Measurements from ENCODE around the gene ATP1A2.

The ATP1A2 gene

DNA sequence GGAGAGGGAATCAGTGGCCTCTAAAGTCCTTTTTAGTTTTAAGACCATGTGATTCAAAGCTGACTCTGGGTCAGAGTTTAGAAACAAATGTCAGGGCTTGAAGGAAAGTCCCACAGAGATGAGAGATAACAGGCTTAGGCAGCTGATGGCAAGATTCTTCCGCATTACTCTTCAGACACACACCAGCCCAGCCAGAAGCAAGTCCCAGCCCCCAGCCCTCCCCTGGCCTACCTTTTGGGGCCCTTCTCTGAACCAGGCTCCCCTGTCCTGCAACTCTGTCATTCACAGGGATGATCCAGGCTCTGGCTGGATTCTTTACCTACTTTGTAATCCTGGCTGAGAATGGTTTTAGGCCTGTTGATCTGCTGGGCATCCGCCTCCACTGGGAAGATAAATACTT lies 61.7 kb downstream of the ATP1A2 start:
- no peak overlapping the region for H3K4me3 ChIP-seq (ENCODE audit: low read depth, low read length)
- no peaks in the 10 kb centered on the region for H3K79me2 ChIP-seq (ENCODE audit: control insufficient read depth, insufficient read depth, low read length, unreplicated experiment)
- no peaks in the 10 kb centered on the region for H3K4me1 ChIP-seq (ENCODE audit: control insufficient read depth, insufficient read depth, low read length, unreplicated experiment)
- no peak overlapping the region for H2AFZ ChIP-seq (ENCODE audit: low read length, unreplicated experiment)
- H3K36me3 ChIP-seq (ENCODE audit: insufficient read depth, low read length): no peaks in the 10 kb centered on the region
- H3K27ac ChIP-seq (ENCODE audit: low read depth, low read length): no peak overlapping the region
- peaks cover 39% of the 10 kb centered on the region for H3K27me3 ChIP-seq (ENCODE audit: insufficient read depth, low read length)

DNA sequence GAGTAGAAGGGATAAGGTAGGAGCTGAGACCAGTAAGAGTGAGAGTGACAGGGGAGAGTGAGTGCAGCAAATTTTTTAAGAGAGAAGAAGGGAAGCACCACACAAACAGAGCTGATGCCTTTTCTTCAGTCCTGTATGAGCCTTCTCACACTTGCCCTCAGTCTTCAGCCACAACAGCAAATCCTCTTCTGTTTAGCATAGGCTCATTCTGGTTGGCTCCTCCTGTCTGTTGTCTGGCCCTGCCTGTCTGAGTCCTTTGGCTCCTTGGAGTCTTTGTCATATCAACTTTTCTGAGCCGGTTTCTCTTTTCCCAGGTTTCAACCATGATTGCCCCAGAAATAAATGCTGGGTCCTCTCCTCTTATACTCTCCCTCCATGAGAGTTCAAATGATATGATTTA lies 62.1 kb downstream of the ATP1A2 start:
- no peak overlapping the region for H3K4me3 ChIP-seq (ENCODE audit: low read depth, low read length)
- no peak overlapping the region for H2AFZ ChIP-seq (ENCODE audit: low read length, unreplicated experiment)
- no peaks in the 10 kb centered on the region for H3K4me1 ChIP-seq (ENCODE audit: control insufficient read depth, insufficient read depth, low read length, unreplicated experiment)
- H3K79me2 ChIP-seq (ENCODE audit: control insufficient read depth, insufficient read depth, low read length, unreplicated experiment): no peaks in the 10 kb centered on the region
- H3K27me3 ChIP-seq (ENCODE audit: insufficient read depth, low read length): peaks cover 36% of the 10 kb centered on the region
- H3K27ac ChIP-seq (ENCODE audit: low read depth, low read length): no peak overlapping the region
- H3K36me3 ChIP-seq (ENCODE audit: insufficient read depth, low read length): no peaks in the 10 kb centered on the region

DNA sequence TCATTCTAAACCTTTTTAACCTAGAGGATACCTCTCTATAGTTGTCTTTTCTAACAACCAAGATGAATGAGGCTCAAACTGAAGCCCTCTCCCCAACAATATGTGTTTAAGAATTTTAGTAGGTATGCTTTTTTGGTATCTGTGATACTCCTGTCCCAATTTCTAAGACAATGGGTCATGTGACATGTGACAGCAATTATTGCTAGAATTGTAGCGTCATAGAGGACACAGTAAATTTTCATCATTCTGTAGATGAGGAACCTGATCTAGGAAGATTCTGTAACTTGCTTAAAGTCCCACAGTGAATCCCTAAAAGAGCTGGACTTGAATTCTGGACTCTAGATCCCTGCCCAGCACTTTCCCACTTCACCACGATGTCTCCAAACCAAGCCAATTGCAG lies 63.2 kb downstream of the ATP1A2 start:
- Histone ChIP-seq H3K27me3 (ENCODE audit: insufficient read depth, low read length) (peaks cover 30% of the 10 kb centered on the region), H3K4me1 (ENCODE audit: control insufficient read depth, insufficient read depth, low read length, unreplicated experiment) (no peaks in the 10 kb centered on the region), H3K36me3 (ENCODE audit: insufficient read depth, low read length) (no peaks in the 10 kb centered on the region), H2AFZ (ENCODE audit: low read length, unreplicated experiment) (no peak overlapping the region), H3K27ac (ENCODE audit: low read depth, low read length) (no peak overlapping the region), H3K4me3 (ENCODE audit: low read depth, low read length) (no peak overlapping the region), H3K79me2 (ENCODE audit: control insufficient read depth, insufficient read depth, low read length, unreplicated experiment) (no peaks in the 10 kb centered on the region)

DNA sequence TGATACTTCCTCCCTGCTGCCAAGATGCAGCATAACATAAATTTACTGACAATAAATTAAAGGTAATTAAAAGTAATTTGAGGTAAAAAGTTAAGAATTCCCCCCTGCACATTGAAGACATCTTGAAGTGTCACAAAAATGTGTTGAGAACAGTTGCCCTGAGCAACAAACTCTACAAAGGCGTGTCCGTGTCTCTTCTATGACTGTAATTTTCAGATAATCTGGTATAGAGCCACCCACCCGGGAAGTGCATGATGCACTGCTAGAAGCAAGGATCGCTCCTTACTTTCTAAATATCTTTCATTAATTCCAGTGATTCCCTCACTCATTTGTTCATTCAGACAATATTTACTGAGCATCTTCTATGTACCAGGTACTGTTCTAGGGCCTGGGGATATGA lies 63.8 kb downstream of the ATP1A2 start:
- no peaks in the 10 kb centered on the region for H3K4me1 ChIP-seq (ENCODE audit: control insufficient read depth, insufficient read depth, low read length, unreplicated experiment)
- no peak overlapping the region for H3K27ac ChIP-seq (ENCODE audit: low read depth, low read length)
- H3K36me3 ChIP-seq (ENCODE audit: insufficient read depth, low read length): no peaks in the 10 kb centered on the region
- no peaks in the 10 kb centered on the region for H3K79me2 ChIP-seq (ENCODE audit: control insufficient read depth, insufficient read depth, low read length, unreplicated experiment)
- H3K4me3 ChIP-seq (ENCODE audit: low read depth, low read length): no peak overlapping the region
- H3K27me3 ChIP-seq (ENCODE audit: insufficient read depth, low read length): peaks cover 24% of the 10 kb centered on the region
- no peak overlapping the region for H2AFZ ChIP-seq (ENCODE audit: low read length, unreplicated experiment)

DNA sequence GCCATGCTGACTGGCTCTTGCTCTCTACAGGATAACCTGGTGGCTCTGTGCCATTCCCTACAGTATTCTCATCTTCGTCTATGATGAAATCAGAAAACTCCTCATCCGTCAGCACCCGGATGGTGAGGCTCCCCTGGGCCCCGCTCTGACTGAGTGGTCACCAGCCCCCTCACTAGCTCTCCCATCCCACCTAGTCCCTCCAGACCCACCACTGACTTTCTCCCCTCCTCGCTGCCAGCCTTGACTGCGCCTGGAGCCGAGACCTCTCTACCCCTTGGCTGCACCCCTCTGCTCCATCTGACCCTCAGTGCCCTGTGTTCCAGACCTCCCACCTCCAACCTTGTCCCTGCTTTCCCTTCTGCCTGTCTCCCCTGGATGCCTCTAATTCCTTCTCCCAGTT lies 70.7 kb downstream of the ATP1A2 start:
- no peak overlapping the region for H3K4me3 ChIP-seq (ENCODE audit: low read depth, low read length)
- H2AFZ ChIP-seq (ENCODE audit: low read length, unreplicated experiment): no peak overlapping the region
- no peaks in the 10 kb centered on the region for H3K4me1 ChIP-seq (ENCODE audit: control insufficient read depth, insufficient read depth, low read length, unreplicated experiment)
- peaks cover 9% of the 10 kb centered on the region; the same call in 1 of the 2 replicates for H3K27me3 ChIP-seq (ENCODE audit: insufficient read depth, low read length)
- H3K79me2 ChIP-seq (ENCODE audit: control insufficient read depth, insufficient read depth, low read length, unreplicated experiment): no peaks in the 10 kb centered on the region
- H3K27ac ChIP-seq (ENCODE audit: low read depth, low read length): no peak overlapping the region
- no peaks in the 10 kb centered on the region for H3K36me3 ChIP-seq (ENCODE audit: insufficient read depth, low read length)

DNA sequence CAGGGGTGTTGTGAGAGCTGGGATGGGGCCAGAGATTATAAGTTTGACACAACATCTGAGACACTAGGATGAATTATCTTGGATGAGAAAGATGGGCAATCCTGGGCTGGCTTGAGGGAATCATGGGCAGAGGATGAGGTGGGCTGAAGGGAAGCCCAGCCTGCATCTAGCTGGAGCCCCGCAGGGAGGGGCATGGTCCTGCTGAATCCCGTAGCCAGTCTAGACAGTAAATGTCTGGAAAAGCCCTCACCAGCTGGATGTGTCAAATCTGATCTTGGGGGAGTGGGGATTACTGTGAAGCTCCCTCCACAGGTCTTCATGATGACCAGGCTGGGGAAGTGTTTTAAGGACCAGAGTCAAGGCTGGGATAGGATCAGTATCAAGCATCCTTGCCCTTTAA lies 71.2 kb downstream of the ATP1A2 start:
- peaks cover 9% of the 10 kb centered on the region; the same call in 1 of the 2 replicates for H3K27me3 ChIP-seq (ENCODE audit: insufficient read depth, low read length)
- no peak overlapping the region for H3K27ac ChIP-seq (ENCODE audit: low read depth, low read length)
- no peaks in the 10 kb centered on the region for H3K36me3 ChIP-seq (ENCODE audit: insufficient read depth, low read length)
- H2AFZ ChIP-seq (ENCODE audit: low read length, unreplicated experiment): no peak overlapping the region
- no peak overlapping the region for H3K4me3 ChIP-seq (ENCODE audit: low read depth, low read length)
- no peaks in the 10 kb centered on the region for H3K79me2 ChIP-seq (ENCODE audit: control insufficient read depth, insufficient read depth, low read length, unreplicated experiment)
- no peaks in the 10 kb centered on the region for H3K4me1 ChIP-seq (ENCODE audit: control insufficient read depth, insufficient read depth, low read length, unreplicated experiment)

DNA sequence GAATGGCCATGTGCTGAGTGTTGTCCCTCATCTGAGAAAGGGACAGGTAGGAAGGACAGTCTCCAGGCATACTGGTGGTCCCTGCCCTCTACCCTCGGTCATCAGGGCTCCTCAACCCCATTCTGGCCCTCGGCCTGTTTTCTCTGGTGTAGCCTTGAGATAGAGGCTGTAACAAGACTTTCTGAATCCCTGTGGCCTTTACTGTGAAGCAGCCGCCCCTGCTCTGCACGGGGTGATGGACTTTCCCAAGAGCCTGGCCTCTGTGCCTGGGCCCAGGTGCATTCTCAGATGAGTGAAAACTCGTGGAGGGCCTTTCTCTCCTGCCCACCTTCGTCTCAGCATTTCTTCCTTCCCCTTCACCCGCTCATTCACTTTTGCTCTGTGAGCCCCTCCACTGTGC lies 71.8 kb downstream of the ATP1A2 start:
- no peaks in the 10 kb centered on the region for H3K79me2 ChIP-seq (ENCODE audit: control insufficient read depth, insufficient read depth, low read length, unreplicated experiment)

DNA sequence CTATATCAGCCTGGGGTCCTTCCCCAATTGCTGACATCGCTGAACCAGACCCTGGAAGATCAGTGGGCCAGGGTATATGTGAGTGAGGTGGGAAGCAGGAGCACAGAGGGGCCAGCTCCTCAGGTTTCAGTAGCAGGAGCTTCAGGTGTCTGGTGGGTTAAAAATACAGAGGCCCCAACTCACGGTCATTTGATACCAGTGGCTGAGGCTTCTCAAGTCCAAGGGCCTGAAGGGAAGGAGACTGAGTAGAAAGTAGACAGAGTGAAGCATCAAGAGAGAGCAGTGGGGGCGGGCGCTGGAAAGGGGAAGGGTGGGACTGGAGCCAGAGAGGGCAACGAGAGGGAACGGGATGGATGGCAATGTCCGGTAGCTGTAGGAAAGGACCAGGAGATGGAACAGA lies 72.8 kb downstream of the ATP1A2 start:
- peaks cover 8% of the 10 kb centered on the region; the same call in 1 of the 2 replicates for H3K27me3 ChIP-seq (ENCODE audit: insufficient read depth, low read length)
- no peak overlapping the region for H2AFZ ChIP-seq (ENCODE audit: low read length, unreplicated experiment)
- H3K36me3 ChIP-seq (ENCODE audit: insufficient read depth, low read length): no peaks in the 10 kb centered on the region
- no peaks in the 10 kb centered on the region for H3K79me2 ChIP-seq (ENCODE audit: control insufficient read depth, insufficient read depth, low read length, unreplicated experiment)
- H3K4me1 ChIP-seq (ENCODE audit: control insufficient read depth, insufficient read depth, low read length, unreplicated experiment): no peaks in the 10 kb centered on the region
- H3K4me3 ChIP-seq (ENCODE audit: low read depth, low read length): no peak overlapping the region
- H3K27ac ChIP-seq (ENCODE audit: low read depth, low read length): no peak overlapping the region

More for the DNA sequence above, 71.8 kb downstream of the ATP1A2 start:
- Histone ChIP-seq H3K4me1 (ENCODE audit: control insufficient read depth, insufficient read depth, low read length, unreplicated experiment) (no peaks in the 10 kb centered on the region), H3K27me3 (ENCODE audit: insufficient read depth, low read length) (peaks cover 9% of the 10 kb centered on the region; the same call in 1 of the 2 replicates), H2AFZ (ENCODE audit: low read length, unreplicated experiment) (no peak overlapping the region), H3K36me3 (ENCODE audit: insufficient read depth, low read length) (no peaks in the 10 kb centered on the region), H3K27ac (ENCODE audit: low read depth, low read length) (no peak overlapping the region), H3K4me3 (ENCODE audit: low read depth, low read length) (no peak overlapping the region)

DNA sequence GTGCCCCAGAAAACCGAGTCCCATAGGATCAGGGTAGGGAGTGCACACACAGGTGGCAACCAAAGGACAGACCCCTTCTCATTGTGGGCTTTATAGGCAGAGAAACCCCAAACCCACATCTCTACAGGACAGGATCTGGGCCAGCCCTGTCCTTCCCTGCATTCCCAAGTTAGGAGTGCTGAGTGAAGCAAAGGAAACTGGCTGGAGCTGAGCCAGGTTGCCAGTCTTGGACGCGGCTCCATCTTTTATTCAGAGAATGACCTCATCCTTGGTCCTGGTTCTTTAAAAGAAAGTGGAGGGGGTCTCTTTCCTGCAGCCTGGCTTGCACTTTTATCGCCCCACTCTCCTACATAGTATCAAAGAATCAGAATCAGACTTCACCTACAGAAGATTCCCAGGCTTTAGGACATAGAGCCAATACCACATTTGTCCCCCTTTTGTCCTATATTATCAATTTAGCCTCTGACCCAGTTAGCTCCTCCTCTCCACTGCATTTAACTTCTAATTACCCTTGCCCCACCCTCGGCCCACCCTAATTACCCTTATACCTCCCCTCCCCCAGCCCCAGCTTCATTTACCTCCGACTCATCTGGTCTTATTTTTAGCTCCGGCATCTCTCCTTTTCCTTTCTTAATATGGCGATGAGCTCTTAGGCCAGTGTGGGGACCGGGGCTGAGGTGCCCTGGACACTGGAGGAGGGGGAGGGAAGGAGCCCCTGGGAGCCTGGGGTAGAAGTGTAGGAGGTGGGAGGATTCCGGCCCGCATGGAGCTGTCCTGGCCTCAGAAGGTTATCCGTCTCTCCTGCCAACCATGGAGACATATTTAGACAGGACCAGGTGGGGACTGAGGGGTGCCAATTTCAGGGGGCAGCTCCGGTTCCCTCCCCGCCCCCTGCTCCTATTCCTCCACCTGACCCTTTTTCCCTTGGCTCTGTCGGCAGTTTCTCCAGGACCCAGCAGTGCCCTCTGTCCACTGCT lies 74.4 kb downstream of the ATP1A2 start, which contains the start of gene CASQ1:
TSS of gene CASQ1 (plus strand) at position 927 of the 977 bp plus-strand sequence. CDS start 177 bp downstream, outside the sequence.
- Histone ChIP-seq H3K36me3 (ENCODE audit: insufficient read depth, low read length) (no peaks in the 10 kb centered on the region), H3K4me3 (ENCODE audit: low read depth, low read length) (no peak within 1 kb of the TSS), H3K79me2 (ENCODE audit: control insufficient read depth, insufficient read depth, low read length, unreplicated experiment) (no peaks in the 10 kb centered on the region), H3K4me1 (ENCODE audit: control insufficient read depth, insufficient read depth, low read length, unreplicated experiment) (no peaks in the 10 kb centered on the region), H3K27ac (ENCODE audit: low read depth, low read length) (no peak within 1 kb of the TSS), H3K27me3 (ENCODE audit: insufficient read depth, low read length) (peaks cover 7% of the 10 kb centered on the region; the same call in 1 of the 2 replicates), H2AFZ (ENCODE audit: low read length, unreplicated experiment) (no peak within 1 kb of the TSS)

DNA sequence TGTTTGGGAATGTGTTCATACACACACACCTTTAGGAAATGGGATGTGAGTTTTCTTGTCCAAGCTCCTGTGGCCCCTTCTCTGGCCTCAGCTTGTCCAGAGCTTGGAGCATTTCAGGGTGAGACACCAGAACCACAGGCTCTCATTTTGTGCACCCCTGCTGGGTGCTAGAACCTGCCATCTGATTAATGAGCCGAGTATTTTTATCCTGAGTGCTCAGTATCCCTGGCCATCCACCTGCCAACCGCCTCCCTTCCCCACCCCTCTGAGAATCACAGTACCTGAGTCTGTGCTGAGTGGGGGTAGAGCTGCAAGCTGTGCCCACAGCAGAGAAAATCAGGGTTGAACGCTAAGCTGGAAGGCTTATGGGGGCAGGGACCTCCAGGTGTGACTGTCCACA lies 76.2 kb downstream of the ATP1A2 start:
- H2AFZ ChIP-seq (ENCODE audit: low read length, unreplicated experiment): no peak overlapping the region
- H3K79me2 ChIP-seq (ENCODE audit: control insufficient read depth, insufficient read depth, low read length, unreplicated experiment): no peaks in the 10 kb centered on the region
- H3K4me3 ChIP-seq (ENCODE audit: low read depth, low read length): no peak overlapping the region
- no peaks in the 10 kb centered on the region for H3K4me1 ChIP-seq (ENCODE audit: control insufficient read depth, insufficient read depth, low read length, unreplicated experiment)
- H3K36me3 ChIP-seq (ENCODE audit: insufficient read depth, low read length): no peaks in the 10 kb centered on the region
- peaks cover 6% of the 10 kb centered on the region; the same call in 1 of the 2 replicates for H3K27me3 ChIP-seq (ENCODE audit: insufficient read depth, low read length)
- H3K27ac ChIP-seq (ENCODE audit: low read depth, low read length): no peak overlapping the region

DNA sequence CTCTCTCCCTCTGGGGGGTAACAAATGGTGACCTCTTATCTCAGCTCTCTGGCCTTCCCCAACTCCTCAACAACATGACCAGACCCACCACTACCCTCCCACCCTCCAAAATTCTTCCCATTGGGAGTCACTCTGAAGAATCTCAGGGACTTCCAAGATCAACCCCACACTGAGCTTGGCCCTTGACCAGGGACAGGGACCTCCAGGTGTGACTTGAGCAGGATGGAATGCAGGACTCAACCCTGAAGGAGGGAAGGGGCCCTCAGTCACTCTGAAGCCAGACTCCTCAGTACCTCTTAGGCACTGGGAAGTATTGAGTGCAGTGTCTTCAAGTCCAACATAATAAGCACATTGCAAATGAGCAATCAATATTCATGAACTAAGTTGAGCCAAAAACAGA lies 76.7 kb downstream of the ATP1A2 start:
- no peaks in the 10 kb centered on the region for H3K4me1 ChIP-seq (ENCODE audit: control insufficient read depth, insufficient read depth, low read length, unreplicated experiment)
- H3K36me3 ChIP-seq (ENCODE audit: insufficient read depth, low read length): no peaks in the 10 kb centered on the region
- no peak overlapping the region for H2AFZ ChIP-seq (ENCODE audit: low read length, unreplicated experiment)

More for the DNA sequence above, 76.7 kb downstream of the ATP1A2 start:
- Histone ChIP-seq H3K79me2 (ENCODE audit: control insufficient read depth, insufficient read depth, low read length, unreplicated experiment) (no peaks in the 10 kb centered on the region), H3K4me3 (ENCODE audit: low read depth, low read length) (no peak overlapping the region), H3K27ac (ENCODE audit: low read depth, low read length) (no peak overlapping the region), H3K27me3 (ENCODE audit: insufficient read depth, low read length) (peaks cover 5% of the 10 kb centered on the region; the same call in 1 of the 2 replicates)

Measured in ACC112 (cell line).